ENCODE data around the gene PPFIA3.

Gene PPFIA3

GRCh38 chr19:49114630-49115363 lies 4.5 kb upstream of the PPFIA3 start:
- peak overlapping the region; percentile 46 for H3K4me3 ChIP-seq (ENCODE audit: low read depth, low read length)
- DNase-seq (ENCODE audit: low read depth) = peak; percentile 74
- no peak for TF ChIP-seq POLR2A (IDR thresholded peaks at IDR 0.05; ENCODE audit: extremely low read depth, insufficient read length)
- TF ChIP-seq MAX (IDR thresholded peaks at IDR 0.05; ENCODE audit: low read depth, low read length) = no peak
- 0 out of 2 replicates have a peak, but pooled peaks have one; percentile 26 for TF ChIP-seq MYC (IDR thresholded peaks at IDR 0.05; ENCODE audit: low read depth, low read length)

GRCh38 chr19:49116544-49116943 lies 2.8 kb upstream of the PPFIA3 start:
- no peak overlapping the region for H3K4me3 ChIP-seq (ENCODE audit: low read depth, low read length)
- TF ChIP-seq CTCF (IDR thresholded peaks at IDR 0.05; ENCODE audit: low read depth, low read length) = no peak
- no peak for TF ChIP-seq MAX (IDR thresholded peaks at IDR 0.05; ENCODE audit: low read depth, low read length)
- TF ChIP-seq POLR2A (IDR thresholded peaks at IDR 0.05; ENCODE audit: extremely low read depth, insufficient read length) = no peak
- TF ChIP-seq MYC (IDR thresholded peaks at IDR 0.05; ENCODE audit: low read depth, low read length) = no peak
- DNase-seq (ENCODE audit: low read depth) = peak; percentile 82

- H3K4me3 ChIP-seq (ENCODE audit: low read depth, low read length) = peak overlapping the region; percentile 57
- no peak for DNase-seq (ENCODE audit: low read depth)
- TF ChIP-seq CTCF (IDR thresholded peaks at IDR 0.05; ENCODE audit: low read depth, low read length) (no peak), POLR2A (IDR thresholded peaks at IDR 0.05; ENCODE audit: extremely low read depth, insufficient read length) (no peak), MYC (IDR thresholded peaks at IDR 0.05; ENCODE audit: low read depth, low read length) (no peak), MAX (IDR thresholded peaks at IDR 0.05; ENCODE audit: low read depth, low read length) (no peak)
These were observed 1.4 kb upstream of the PPFIA3 start for GRCh38 chr19:49117677-49118564.

GRCh38 chr19:49118565-49119410 lies 556 bp upstream of the PPFIA3 start, which contains the start of gene C19orf73:
C19orf73 (minus strand) TSS chr19:49119143; CDS start chr19:49119022, 121 bp downstream.
- peak; percentile 64; the same call in 1 of the 2 replicates for TF ChIP-seq MAX (IDR thresholded peaks at IDR 0.05; ENCODE audit: low read depth, low read length)
- peak; percentile 32 for TF ChIP-seq POLR2A (IDR thresholded peaks at IDR 0.05; ENCODE audit: extremely low read depth, insufficient read length)
- no peak for TF ChIP-seq CTCF (IDR thresholded peaks at IDR 0.05; ENCODE audit: low read depth, low read length)
- peak; percentile 93 for DNase-seq (ENCODE audit: low read depth)

GRCh38 chr19:49120325-49120683 lies 960 bp downstream of the PPFIA3 start:
- H3K4me3 ChIP-seq (ENCODE audit: low read depth, low read length) = no peak overlapping the region
- DNase-seq (ENCODE audit: low read depth) = no peak
- TF ChIP-seq MAX (IDR thresholded peaks at IDR 0.05; ENCODE audit: low read depth, low read length) (no peak), POLR2A (IDR thresholded peaks at IDR 0.05; ENCODE audit: extremely low read depth, insufficient read length) (no peak), CTCF (IDR thresholded peaks at IDR 0.05; ENCODE audit: low read depth, low read length) (no peak), MYC (IDR thresholded peaks at IDR 0.05; ENCODE audit: low read depth, low read length) (no peak)

More at GRCh38 chr19:49118565-49119410, 556 bp upstream of the PPFIA3 start, which contains the start of gene C19orf73:
- peak within 1 kb of the TSS; percentile 57 for H3K4me3 ChIP-seq (ENCODE audit: low read depth, low read length)

All from NB4 (cell line).